ENCODE data around the gene VAMP1.
A peak's percentile ranks its signal among the peaks of the same experiment; 100 is the strongest.
"Not testable (repeated sequence)": the region's sequence is repeated elsewhere in the genome, so short reads cannot be mapped to it uniquely, and the experiment has no call there.

VAMP1 gene, protein sequence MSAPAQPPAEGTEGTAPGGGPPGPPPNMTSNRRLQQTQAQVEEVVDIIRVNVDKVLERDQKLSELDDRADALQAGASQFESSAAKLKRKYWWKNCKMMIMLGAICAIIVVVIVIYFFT

DNA sequence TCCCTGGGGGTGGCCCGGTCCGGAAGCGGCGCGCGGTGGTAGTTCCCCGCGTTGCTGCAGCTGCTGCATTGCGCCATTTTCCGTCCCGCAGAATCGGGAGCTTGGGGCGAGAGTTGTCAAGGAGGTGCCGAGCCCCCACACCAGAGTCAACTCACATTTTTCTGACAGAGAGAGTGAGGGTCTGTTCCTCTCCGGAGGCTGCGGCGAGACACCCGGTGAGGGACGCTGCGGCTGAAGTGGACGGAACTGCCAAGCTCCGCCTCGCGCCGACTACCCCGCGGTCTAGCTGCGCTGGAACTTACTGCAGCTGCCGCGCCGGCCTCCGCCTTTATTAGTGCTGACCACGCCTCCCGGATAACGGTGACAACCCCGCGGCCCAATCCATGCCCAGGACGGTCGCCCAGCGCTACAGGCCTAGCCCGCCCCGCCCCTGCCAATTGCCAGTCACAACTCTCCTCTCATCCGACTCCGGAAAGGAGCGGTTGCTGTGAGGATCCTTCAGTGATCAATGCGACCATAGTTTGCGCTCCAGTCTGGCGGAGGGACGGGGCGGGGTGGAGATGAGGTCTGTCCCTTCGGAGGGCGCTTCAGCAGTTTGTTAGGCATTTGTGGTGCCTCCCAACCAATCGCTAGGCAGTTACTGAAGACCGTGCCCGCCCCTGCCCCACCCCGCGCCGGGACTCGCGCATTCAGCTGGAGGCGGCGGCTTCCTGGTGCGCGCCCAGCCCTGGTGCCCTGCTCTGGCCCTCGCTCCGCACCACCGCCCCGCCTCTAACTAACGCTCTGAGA, at the start of gene VAMP1:
Gene VAMP1, minus strand, starts transcription at position 303 of the 789 bp plus-strand sequence. Its CDS starts 146 bp downstream, at position 157.
- TF ChIP-seq MYC (IDR thresholded peaks at IDR 0.05; ENCODE audit: low read depth, low read length): peak; percentile 57
- TF ChIP-seq, protein P1, sequence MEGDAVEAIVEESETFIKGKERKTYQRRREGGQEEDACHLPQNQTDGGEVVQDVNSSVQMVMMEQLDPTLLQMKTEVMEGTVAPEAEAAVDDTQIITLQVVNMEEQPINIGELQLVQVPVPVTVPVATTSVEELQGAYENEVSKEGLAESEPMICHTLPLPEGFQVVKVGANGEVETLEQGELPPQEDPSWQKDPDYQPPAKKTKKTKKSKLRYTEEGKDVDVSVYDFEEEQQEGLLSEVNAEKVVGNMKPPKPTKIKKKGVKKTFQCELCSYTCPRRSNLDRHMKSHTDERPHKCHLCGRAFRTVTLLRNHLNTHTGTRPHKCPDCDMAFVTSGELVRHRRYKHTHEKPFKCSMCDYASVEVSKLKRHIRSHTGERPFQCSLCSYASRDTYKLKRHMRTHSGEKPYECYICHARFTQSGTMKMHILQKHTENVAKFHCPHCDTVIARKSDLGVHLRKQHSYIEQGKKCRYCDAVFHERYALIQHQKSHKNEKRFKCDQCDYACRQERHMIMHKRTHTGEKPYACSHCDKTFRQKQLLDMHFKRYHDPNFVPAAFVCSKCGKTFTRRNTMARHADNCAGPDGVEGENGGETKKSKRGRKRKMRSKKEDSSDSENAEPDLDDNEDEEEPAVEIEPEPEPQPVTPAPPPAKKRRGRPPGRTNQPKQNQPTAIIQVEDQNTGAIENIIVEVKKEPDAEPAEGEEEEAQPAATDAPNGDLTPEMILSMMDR (IDR thresholded peaks at IDR 0.05; ENCODE audit: low read depth, low read length): no peak
- TF ChIP-seq, protein P2, sequence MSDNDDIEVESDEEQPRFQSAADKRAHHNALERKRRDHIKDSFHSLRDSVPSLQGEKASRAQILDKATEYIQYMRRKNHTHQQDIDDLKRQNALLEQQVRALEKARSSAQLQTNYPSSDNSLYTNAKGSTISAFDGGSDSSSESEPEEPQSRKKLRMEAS (IDR thresholded peaks at IDR 0.05; ENCODE audit: low read depth, low read length): 0 out of 2 replicates have a peak, but pooled peaks have one; percentile 9
- peak; percentile 99 for TF ChIP-seq POLR2A (IDR thresholded peaks at IDR 0.05; ENCODE audit: extremely low read depth, insufficient read length)

GRCh38 chr12:6520186-6520585, 49.7 kb upstream of the VAMP1 start:
- DNase-seq (ENCODE audit: low read depth): no peak
- no peak for TF ChIP-seq MYC (IDR thresholded peaks at IDR 0.05; ENCODE audit: low read depth, low read length)
- TF ChIP-seq, protein P1 (IDR thresholded peaks at IDR 0.05; ENCODE audit: low read depth, low read length): no peak
- TF ChIP-seq, protein P2 (IDR thresholded peaks at IDR 0.05; ENCODE audit: low read depth, low read length): no peak
- no peak for TF ChIP-seq POLR2A (IDR thresholded peaks at IDR 0.05; ENCODE audit: extremely low read depth, insufficient read length)
- no peak overlapping the region for H3K4me3 ChIP-seq (ENCODE audit: low read depth, low read length)

More for the DNA sequence above, at the start of gene VAMP1:
- peak within 1 kb of the TSS; percentile 84 for H3K4me3 ChIP-seq (ENCODE audit: low read depth, low read length)
- peak; percentile 99 for DNase-seq (ENCODE audit: low read depth)

- no peak for DNase-seq (ENCODE audit: low read depth)
- no peak overlapping the region for H3K4me3 ChIP-seq (ENCODE audit: low read depth, low read length)
- TF ChIP-seq POLR2A (IDR thresholded peaks at IDR 0.05; ENCODE audit: extremely low read depth, insufficient read length): no peak
- TF ChIP-seq, protein P1 (IDR thresholded peaks at IDR 0.05; ENCODE audit: low read depth, low read length): no peak
- no peak for TF ChIP-seq MYC (IDR thresholded peaks at IDR 0.05; ENCODE audit: low read depth, low read length)
- TF ChIP-seq, protein P2 (IDR thresholded peaks at IDR 0.05; ENCODE audit: low read depth, low read length): no peak
Observed at GRCh38 chr12:6508087-6508486, 37.6 kb upstream of the VAMP1 start.

GRCh38 chr12:6507102-6507998, 36.9 kb upstream of the VAMP1 start:
- H3K4me3 ChIP-seq (ENCODE audit: low read depth, low read length): no peak overlapping the region
- DNase-seq (ENCODE audit: low read depth): no peak
- TF ChIP-seq POLR2A (IDR thresholded peaks at IDR 0.05; ENCODE audit: extremely low read depth, insufficient read length): no peak
- TF ChIP-seq MYC (IDR thresholded peaks at IDR 0.05; ENCODE audit: low read depth, low read length): no peak
- TF ChIP-seq, protein P2 (IDR thresholded peaks at IDR 0.05; ENCODE audit: low read depth, low read length): no peak
- TF ChIP-seq, protein P1 (IDR thresholded peaks at IDR 0.05; ENCODE audit: low read depth, low read length): no peak

DNA sequence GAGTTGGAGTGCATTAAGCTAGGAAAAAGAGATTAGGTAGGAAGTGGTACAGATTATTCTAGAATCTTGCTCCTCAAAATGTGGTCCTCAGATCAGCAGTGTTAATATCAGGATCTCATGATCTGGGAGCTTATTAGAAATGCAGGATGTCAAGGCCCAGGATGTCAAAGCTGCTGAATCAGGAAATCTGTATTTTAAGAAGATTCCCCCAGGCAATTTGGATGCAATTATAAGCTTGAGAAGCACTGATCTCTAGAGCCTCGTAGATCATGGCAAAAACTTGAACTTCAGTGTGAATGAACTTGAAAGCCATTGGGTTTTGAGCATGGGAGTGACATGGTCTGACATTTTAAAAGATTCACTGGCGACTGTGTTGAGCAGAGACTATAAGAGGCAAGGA, 30.0 kb upstream of the VAMP1 start:
- no peak overlapping the region for H3K4me3 ChIP-seq (ENCODE audit: low read depth, low read length)
- DNase-seq (ENCODE audit: low read depth): no peak
- TF ChIP-seq POLR2A (IDR thresholded peaks at IDR 0.05; ENCODE audit: extremely low read depth, insufficient read length) (no peak), MYC (IDR thresholded peaks at IDR 0.05; ENCODE audit: low read depth, low read length) (no peak)
- TF ChIP-seq, protein P2 (IDR thresholded peaks at IDR 0.05; ENCODE audit: low read depth, low read length): no peak
- TF ChIP-seq, protein P1 (IDR thresholded peaks at IDR 0.05; ENCODE audit: low read depth, low read length): no peak

DNA sequence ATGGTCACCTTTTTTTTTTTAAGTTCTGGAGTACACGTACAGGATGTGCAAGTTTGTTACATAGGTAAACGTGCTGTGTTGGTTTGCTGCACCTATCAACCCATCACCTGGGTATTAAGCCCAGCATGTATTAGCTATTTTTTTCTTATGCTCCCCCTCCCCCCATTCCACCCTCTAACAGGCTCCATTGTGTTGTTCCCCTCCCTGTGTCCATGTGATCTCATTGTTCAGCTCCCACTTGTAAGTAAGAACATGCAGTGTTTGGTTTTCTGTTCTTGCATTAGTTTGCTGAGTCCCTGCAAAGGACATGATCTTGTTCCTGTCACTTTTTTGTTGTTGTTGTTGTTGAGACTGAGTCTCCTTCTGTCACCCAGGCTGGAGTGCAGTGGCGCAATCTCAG, 26.8 kb upstream of the VAMP1 start:
- not testable (repeated sequence) for H3K4me3 ChIP-seq (ENCODE audit: low read depth, low read length); DNase-seq (ENCODE audit: low read depth)
